ENCODE measurements around the gene STX5.
A peak's percentile ranks its signal among the peaks of the same experiment; 100 is the strongest.
"Not testable (repeated sequence)": the region's sequence is repeated elsewhere in the genome, so short reads cannot be mapped to it uniquely, and the experiment has no call there.

STX5 gene

GRCh38 chr11:62831520-62832335 lies at the start of gene STX5:
STX5 (minus strand) TSS chr11:62832051; CDS start chr11:62831243, 808 bp downstream.
- DNase-seq, result peak; percentile 98

DNA sequence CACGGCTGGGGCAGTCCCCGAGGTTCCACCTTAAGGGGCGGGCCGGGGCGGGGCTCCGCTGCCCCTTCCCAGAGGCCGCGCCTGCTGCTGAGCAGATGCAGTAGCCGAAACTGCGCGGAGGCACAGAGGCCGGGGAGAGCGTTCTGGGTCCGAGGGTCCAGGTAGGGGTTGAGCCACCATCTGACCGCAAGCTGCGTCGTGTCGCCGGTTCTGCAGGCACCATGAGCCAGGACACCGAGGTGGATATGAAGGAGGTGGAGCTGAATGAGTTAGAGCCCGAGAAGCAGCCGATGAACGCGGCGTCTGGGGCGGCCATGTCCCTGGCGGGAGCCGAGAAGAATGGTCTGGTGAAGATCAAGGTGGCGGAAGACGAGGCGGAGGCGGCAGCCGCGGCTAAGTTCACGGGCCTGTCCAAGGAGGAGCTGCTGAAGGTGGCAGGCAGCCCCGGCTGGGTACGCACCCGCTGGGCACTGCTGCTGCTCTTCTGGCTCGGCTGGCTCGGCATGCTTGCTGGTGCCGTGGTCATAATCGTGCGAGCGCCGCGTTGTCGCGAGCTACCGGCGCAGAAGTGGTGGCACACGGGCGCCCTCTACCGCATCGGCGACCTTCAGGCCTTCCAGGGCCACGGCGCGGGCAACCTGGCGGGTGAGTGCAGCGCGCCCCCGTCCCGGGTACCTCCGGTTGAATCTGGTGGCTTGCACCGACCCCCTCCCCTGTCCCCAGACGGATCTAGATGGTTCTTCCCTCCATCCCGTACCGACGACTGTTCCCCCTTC lies 49.1 kb upstream of the STX5 start, which contains the start of gene SLC3A2:
Gene SLC3A2 (plus strand): TSS at position 94 of the 776 bp plus-strand sequence. CDS start 128 bp downstream, at position 222.
- peak; percentile 89 for DNase-seq

- DNase-seq, result no peak
These were observed 48.5 kb upstream of the STX5 start for GRCh38 chr11:62880231-62880802.

DNA sequence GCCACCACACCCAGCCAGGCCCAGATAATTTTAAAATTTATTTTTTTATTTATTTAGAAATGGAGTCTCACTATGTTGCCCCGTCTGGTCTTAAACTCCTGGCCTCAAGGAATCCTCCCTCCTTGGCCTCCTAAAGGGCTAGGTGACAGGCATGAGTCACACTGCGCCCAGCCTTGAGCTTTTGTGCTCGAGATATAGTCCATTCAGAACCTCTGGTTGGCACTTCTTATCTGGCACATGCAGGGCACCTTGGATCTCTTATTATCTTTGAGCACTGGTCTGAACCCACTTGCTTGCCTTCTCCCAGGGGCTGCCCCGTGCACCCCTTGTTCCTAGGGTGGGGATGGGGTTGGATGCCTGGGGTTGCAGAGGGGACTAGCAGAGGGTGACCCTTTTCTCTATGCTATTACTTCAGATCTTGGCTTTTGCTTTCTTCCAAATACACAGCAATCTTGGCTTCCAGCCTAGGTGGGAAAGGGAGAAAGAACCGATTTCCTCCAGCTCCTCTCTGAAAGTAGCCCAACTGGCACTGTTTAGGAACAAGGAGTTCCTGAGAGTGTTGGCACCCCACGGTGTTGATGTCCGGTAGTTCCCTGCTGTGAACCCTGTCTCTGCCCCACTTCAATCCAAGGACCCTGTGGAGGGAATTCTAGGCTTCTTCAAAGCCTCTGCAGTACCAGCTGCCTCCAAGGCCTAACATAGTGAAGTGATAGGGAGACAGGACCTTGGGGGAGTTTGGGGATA lies 47.6 kb upstream of the STX5 start:
- DNase-seq, result no peak

GRCh38 chr11:62876712-62877111 lies 44.9 kb upstream of the STX5 start:
- DNase-seq, result no peak

DNA sequence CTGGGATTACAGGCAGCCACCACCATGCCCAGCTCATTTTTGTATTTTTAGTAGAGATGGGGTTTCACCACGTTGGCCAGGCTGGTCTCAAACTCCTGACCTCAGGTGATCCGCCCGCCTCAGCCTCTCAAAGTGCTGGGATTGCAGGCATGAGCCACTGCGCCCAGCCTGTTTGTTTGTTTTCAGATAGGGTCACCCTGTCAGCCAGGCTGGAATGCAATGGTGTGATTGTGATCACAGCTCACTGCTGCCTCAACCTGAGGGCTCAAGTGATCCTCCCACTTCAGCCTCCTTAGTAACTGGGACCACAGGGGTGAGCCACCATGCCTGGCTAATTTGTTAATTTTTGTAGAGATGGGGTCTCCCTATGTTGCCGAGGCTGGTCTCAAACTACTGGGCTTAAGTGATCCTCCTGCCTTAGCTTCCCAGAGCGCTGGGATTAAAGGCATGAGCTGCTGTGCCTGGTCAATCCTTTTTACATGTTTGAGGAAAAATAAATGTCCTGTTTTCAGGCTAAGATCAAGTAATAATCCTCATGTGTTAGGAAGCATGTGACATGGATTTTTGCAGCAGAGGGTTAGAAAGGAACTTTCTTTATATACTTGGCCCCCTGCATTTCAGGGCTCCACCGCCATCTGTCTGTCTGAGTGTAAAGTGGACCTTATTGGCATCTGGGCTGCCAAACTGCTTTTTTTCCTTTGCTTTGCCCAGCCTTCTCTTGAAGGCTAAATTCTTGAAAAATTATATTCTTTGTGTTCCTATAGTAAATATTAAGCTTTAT lies 44.0 kb upstream of the STX5 start:
- DNase-seq, result no peak

DNA sequence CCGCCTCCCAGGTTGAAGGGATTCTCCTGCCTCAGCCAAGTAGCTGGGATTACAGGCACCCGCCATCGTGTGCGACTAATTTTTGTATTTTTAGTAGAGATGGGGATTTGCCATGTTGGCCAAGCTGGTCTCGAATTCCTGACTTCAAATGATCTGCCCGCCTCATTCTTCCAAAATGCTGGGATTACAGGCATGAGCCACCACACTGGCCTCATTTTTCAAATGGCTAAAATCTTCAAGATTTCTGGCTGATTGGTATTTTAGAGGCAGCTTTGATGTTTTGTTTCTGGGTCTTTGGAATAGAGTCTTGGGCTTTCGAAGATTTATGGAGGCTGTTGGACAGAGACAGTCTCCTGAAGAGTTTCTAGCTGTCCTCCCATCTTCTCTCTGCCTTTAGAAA lies 43.0 kb upstream of the STX5 start:
- DNase-seq, result no peak

GRCh38 chr11:62865635-62866034 lies 33.8 kb upstream of the STX5 start:
- DNase-seq, result no peak

DNA sequence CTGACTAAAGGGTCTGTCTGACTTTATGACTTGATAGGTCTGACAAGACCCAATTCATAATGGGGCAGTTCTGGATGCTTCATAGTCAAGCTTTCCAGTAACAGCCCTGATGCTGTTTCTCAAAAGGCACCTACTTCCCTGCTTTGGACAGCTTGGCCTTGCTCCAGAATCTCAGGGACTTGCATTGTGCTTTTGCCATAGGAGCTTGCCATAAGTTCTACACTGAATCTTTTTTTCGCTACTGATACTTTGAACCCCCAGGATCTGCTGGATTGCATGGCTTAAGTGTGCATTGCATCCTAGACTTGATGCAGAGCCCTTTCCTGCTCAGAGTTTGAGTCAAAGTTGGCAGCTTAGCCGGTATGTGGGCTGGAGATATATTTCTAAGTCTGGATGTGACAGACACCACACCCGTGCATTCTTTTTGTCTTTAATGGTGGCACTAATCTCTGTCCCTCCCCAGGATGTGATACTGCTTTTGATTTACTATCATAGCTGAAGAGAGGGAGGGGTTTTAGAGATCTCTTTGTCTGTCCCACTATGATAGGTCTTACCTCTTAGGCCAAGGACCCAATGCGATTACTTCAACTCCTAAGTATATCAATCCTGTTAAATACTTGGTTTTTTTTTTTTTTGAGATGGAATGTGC lies 32.0 kb upstream of the STX5 start:
- no peak for DNase-seq

GRCh38 chr11:62861564-62862192 lies 29.8 kb upstream of the STX5 start:
- DNase-seq, result not testable (repeated sequence)

DNA sequence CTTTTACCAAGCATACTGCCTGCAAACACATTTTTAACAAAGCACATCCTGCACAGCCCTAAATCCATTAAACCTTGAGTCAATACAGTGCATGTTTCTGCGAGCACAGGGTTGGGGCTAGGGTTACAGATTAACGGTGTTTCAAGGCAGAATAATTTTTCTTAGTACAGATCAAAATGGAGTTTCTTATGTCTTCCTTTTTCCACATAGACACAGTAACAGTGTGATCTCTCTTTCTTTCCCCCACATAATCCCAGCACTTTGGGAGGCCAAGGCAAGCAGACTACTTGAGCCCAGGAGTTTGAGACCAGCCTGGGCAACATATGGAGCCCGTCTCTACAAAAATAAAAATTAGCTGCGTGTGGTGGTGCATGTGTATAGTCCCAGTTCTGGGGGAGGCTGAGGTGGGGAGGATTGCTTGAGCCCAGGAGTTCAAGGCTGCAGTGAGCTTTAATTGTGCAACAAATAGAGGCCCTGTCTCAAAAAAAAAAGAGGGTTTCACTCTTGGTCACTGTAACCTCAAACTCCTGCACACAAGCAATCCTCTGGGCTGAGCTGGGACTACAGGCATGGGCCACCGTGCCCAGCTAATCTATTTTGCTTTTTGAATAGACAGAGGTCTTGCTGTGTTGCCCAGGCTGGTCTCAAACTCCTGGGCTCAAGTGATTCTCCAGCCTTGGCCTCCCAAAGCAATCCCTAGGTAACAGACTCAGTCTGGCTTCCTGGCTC lies 29.1 kb upstream of the STX5 start:
- DNase-seq, result no peak

- DNase-seq, result not testable (repeated sequence)
These were observed 27.4 kb upstream of the STX5 start for GRCh38 chr11:62859281-62859703.

- DNase-seq, result no peak
These were observed 26.4 kb upstream of the STX5 start for GRCh38 chr11:62858201-62858600.

- DNase-seq, result no peak
These were observed 25.7 kb upstream of the STX5 start for GRCh38 chr11:62857541-62857982.

DNA sequence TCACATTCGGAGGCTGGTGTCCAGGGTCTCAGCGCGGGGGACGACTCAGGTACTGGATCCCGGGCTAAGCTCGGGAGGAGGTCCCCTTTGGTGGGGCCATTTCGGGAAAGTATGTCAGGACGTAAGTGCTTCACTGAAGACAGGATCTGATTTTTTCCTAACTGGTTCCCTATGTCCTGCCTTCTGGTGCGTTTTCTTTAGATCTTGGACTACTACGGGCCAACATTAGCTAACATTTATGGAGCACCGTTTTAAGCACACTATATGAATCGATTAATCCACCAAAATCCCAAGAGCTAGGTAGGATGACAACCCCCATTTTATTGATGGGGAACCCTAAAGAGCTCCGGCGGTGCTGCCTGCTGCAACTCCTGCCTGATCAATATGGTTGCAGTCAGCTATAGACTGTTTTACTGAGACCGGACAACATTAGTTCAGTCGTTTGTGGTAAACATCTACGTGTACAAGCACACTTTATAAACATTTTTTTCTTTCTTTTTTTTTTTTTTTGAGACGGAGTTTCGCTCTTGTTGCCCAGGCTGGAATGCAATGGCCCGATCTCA lies 24.6 kb upstream of the STX5 start:
- DNase-seq, result no peak

GRCh38 chr11:62855571-62856332 lies 23.9 kb upstream of the STX5 start:
- DNase-seq, result peak; percentile 98

- no peak for DNase-seq
These were observed 23.1 kb upstream of the STX5 start for GRCh38 chr11:62854825-62855570.

Measured in NCI-H345 (cell line).